NCI-H187 (cell line): ENCODE measurements around the gene CTNNA3.
"Not testable (repeated sequence)": the region's sequence is repeated elsewhere in the genome, so short reads cannot be mapped to it uniquely, and the experiment has no call there.

Experiments
- DNase-seq, 2 experiments: peaks; one replicate each; lab custom pipeline; 2025; lab: John Stamatoyannopoulos, UW

The CTNNA3 gene

GRCh38 chr10:67506083-67506756, 189.8 kb downstream of the CTNNA3 start:
- DNase-seq: no peak

DNA sequence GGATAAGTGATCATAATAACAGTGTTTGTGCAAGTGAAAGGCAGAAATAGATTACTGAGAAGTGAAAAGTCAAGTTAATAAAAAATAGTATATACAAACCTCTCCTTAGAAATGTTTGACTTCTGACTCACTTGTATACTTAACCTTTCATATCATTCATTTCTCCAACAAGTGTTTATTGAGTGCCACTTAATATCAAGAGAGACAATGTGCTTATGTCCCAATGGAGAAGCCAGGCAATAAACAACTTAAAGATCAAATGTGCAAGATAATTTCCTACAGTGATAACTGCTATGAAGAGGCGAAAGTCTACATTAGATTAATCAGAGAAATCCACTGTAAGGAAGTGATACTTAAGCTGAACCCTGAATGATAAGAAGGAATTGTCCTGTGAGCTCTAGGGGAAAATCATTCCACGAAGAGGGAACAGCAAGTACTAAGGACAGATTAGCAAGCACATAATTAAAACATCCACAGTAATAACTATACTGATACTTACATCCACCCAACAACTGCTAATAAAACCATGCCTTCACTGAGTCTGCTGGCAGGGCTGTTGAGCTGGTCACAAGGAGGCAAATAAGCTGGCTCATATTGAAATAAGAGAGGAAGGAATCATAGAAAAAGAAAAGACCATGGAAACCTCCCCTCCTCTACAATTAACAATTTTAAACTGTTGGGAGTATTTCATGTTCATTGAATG, 203.5 kb downstream of the CTNNA3 start:
- no peak for DNase-seq

- no peak for DNase-seq
Measured at GRCh38 chr10:67487906-67488619, 207.9 kb downstream of the CTNNA3 start.

DNA sequence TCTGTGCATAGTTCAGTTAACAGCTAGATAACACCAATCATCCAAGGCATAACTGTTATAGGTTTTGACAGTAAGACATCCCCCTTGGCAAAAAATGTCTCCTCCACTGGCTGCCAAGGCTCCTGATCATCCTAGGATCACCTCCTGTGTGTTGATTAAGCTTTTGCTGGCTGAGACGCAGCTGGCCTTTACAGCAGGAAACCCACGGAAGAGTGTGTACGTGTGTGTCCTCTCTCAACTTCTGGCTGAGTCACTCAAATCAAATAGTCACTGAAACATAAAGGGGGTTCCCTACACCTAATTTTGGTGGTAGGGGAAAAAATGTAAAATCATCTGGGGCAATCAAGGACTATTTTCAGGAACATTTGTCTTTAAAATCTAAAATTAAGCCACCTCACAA, 208.8 kb downstream of the CTNNA3 start:
- no peak for DNase-seq

DNA sequence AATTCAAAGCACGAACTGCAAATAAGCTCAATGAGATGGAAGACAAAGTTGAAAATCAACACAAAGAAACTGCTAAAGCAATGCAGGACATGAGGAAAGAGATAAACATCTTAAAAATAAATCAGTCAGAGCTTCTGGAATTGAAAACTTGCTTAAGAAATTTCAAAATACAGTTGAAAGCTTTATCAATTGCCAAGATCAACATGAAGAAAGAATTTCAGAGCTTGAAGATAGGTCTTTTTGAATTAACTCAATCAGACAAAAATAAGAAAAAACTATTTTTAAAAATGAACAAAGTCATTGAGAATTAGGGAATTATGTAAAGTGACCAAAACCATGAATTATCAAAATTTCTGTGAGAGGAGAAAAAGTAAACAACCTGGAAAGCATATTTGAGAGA, 218.1 kb downstream of the CTNNA3 start:
- no peak for DNase-seq

DNA sequence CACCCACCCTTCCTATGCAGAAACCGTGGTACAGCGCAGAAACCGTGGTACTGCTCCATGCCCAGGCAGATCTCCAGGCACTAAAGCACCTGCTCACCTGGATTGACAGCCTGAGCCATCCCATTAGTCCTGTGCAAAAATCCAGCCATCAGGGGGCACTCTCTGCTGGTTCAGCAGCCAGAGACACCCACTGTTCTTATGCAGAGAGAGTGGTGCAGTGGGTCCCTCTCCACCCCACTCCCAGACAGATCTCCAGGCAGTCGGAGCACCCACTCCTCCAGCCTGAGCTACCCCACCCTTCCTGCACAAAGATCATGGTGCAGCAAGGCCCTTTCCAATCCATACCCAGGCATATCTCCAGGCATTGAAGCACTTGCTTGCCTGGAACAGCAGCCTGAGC, 219.8 kb downstream of the CTNNA3 start:
- no peak for DNase-seq

- no peak for DNase-seq
Measured at GRCh38 chr10:67473850-67474633, 222.0 kb downstream of the CTNNA3 start.

- DNase-seq: no peak
Measured at GRCh38 chr10:67471022-67471421, 225.0 kb downstream of the CTNNA3 start.

DNA sequence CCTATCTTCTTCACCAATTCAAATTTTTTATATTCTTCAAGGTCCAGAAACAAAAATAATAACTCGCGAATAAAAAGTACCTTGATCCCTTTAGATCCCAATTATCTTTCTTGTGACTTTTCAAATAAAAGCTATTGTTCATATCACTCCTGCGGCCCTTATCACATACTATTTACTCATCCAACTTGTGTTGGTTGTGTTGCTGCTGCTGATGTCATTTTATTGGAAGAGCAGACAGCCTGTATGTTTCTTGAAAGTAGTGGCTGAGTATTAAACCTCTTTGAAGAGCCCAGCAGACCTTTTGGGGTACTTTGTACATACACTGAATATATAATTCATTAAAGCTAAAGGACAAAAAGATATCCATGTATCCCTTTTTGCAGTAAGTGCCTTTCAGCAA, 231.7 kb downstream of the CTNNA3 start:
- no peak for DNase-seq

DNA sequence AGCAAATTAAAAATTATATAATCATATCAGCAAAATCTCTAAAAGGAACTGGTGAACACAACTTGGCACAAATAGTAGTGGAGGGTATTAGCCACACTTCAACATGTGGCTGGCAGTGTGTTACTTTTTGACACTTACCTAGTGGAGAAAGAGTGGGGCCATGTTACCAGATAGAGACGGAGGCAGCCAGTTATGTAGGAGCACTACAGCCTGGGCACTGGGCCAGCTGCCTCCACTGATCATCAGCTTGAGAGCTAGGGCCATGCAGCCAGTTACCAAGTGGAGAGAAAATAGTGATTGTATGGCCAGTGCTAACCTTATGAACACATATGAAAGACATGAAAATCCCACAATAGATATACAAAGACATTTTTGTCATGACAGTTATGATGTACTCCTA, 243.1 kb downstream of the CTNNA3 start:
- no peak for DNase-seq

- DNase-seq: no peak
Measured at GRCh38 chr10:67438605-67439304, 257.2 kb downstream of the CTNNA3 start.

- DNase-seq: no peak
Measured at GRCh38 chr10:67433276-67433675, 262.7 kb downstream of the CTNNA3 start.

DNA sequence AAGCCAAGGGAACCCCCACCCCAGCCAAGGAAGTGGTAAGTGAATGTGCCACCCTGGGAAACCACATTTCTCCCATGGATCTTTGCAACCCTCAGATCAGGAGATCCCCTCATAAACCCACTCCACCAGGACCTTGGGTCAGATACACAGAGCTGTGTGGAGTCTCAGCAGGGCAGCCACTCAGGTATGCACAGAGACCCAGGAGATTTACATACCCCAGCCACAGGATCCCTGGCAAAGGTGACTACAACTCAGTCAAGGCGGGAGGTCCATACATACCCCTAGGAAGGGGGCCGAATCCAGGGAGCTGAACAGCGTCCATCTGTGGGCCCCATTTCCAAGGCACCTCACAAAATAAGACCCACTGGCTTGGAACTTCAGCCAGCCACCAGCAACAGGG, 293.4 kb downstream of the CTNNA3 start:
- no peak for DNase-seq

GRCh38 chr10:67401711-67402110, 294.3 kb downstream of the CTNNA3 start:
- no peak for DNase-seq

- DNase-seq: not testable (repeated sequence)
Measured at GRCh38 chr10:67386841-67387533, 309.0 kb downstream of the CTNNA3 start.

DNA sequence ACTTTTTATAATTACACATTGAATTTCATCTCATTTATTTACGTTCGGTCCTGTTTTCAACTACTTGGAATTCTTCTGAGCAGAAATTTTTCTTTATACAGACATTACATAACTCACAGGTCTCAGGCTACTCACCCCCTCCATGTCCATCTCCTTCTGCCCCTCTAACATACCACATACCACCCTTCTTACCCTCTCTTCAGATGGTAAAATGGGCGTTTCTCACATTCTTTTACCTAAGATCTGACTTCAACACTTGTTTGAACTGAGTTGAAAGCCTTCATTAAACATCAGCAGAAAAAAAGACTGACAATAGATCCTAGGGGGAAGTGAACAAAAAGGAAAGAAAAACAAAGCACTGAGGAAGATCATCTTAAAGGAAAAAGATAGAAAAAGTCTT, 309.7 kb downstream of the CTNNA3 start:
- DNase-seq: no peak

GRCh38 chr10:67385566-67385965, 310.4 kb downstream of the CTNNA3 start:
- no peak for DNase-seq

DNA sequence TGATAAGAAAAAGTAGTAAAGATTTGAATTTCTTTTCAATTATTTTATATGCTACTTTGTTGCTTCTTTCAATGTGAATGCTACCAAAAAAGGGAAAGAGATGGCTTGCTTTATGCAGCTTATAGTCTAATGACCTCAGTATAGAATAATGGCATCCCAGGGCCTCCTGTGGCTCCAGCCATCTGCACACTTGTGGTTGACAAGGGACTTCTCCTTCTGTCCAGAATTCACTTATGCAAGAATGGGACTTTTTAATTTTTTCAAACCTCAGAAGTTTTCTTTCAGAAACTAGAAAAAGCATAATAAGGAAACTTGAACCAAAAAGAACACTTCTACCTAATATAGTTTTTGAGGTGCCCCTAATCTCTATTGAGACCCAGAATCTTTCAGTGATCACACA, 310.9 kb downstream of the CTNNA3 start:
- DNase-seq: no peak

- no peak for DNase-seq
Measured at GRCh38 chr10:67331121-67331910, 364.7 kb downstream of the CTNNA3 start.
